Keratinocyte (primary cell): Measurements from ENCODE around the gene OR13A1.

ENCODE experiments used
- CTCF ChIP-seq, 3 experiments: IDR thresholded peaks in 1 of 3; conservative IDR thresholded peaks in 1 of 3; optimal IDR thresholded peaks in 1 of 3; 2 replicates in 2 of 3; 3 replicates in 1 of 3; pipeline versions ENCODE3 to v1.5.1; 2011; ENCODE audit warnings: low read length in 3 of 3, mild to moderate bottlenecking in 3 of 3, moderate library complexity in 2 of 3, control low read depth in 1 of 3, inconsistent platforms in 1 of 3; ENCODE audit not compliant: insufficient read depth in 2 of 3; ENCODE audit errors: extremely low read depth in 1 of 3
- EZH2 ChIP-seq: IDR thresholded peaks from one replicate; pipeline ENCODE4 v1.6.1; 2012; ENCODE audit warnings: inconsistent platforms, mild to moderate bottlenecking, low read length, moderate library complexity

- TF ChIP-seq EZH2, result no peak
- TF ChIP-seq CTCF (optimal IDR thresholded peaks at IDR 0.05 in 1 of 3, IDR thresholded peaks at IDR 0.05 in 1 of 3, conservative IDR thresholded peaks at IDR 0.05 in 1 of 3; ENCODE audit: extremely low read depth in 1 of 3, insufficient read depth in 2 of 3, low read length in 3 of 3), result no peak
Observed at GRCh38 chr10:45257600-45257999, 57.8 kb downstream of the OR13A1 start.
